22Rv1 (cell line): ENCODE data around the gene ADAMTS15.

Experiments
- ZFX ChIP-seq: fragments of 450-650 bp; IDR thresholded peaks from 2 replicates; pipeline ENCODE4 v1.6.1; 2017; ENCODE audit warnings: antibody characterized with exemption, borderline replicate concordance
- TF ChIP-seq, protein P1 (sequence below): fragments of 450-650 bp; IDR thresholded peaks from 2 replicates; pipeline ENCODE4 v1.5.1; 2017; ENCODE audit warnings: mild to moderate bottlenecking

DNA sequence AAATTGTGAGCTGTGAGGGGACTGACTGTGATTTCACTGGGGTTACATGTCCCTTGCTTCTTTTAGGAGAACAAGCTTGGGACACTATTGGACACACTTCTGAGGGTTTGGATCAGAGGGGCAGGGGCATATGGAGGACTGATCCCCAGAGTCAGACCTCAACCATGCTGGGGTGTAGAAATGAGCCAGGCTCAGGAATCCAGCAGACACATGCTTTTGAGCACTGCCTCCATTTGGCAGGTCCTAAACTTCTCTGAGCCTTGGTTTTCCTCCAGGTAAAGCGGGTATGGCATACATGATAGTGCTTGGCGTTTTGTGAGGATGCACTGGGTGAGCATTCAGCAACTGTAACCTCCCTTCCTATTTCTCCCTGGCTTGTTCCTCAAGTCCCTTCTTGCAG lies 74.7 kb downstream of the ADAMTS15 start:
- TF ChIP-seq, protein P1, sequence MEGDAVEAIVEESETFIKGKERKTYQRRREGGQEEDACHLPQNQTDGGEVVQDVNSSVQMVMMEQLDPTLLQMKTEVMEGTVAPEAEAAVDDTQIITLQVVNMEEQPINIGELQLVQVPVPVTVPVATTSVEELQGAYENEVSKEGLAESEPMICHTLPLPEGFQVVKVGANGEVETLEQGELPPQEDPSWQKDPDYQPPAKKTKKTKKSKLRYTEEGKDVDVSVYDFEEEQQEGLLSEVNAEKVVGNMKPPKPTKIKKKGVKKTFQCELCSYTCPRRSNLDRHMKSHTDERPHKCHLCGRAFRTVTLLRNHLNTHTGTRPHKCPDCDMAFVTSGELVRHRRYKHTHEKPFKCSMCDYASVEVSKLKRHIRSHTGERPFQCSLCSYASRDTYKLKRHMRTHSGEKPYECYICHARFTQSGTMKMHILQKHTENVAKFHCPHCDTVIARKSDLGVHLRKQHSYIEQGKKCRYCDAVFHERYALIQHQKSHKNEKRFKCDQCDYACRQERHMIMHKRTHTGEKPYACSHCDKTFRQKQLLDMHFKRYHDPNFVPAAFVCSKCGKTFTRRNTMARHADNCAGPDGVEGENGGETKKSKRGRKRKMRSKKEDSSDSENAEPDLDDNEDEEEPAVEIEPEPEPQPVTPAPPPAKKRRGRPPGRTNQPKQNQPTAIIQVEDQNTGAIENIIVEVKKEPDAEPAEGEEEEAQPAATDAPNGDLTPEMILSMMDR = no peak
- TF ChIP-seq ZFX = no peak
